Neural progenitor cell (in vitro differentiated cells): ENCODE results near the gene FGF2. TPM values are rescaled to one million over a fixed set of nuclear protein-coding genes. Genes with fewer than 3 reads are reported as not detected.

Source experiments
- DNase-seq: peaks from one replicate; pipeline ENCODE4 v3.0.0-alpha.2; 2016; ENCODE audit warnings: low spot score
- H2AFZ ChIP-seq: fragments of 200-600 bp; sonication (generic); replicated peaks from 2 replicates; pipeline ENCODE4 v1.6.1; 2016; ENCODE audit warnings: antibody characterized with exemption
- H3F3A ChIP-seq: fragments of 200-600 bp; sonication (generic); 2 replicates; pipeline ENCODE4 v1.6.1; 2016; ENCODE audit warnings: antibody characterized with exemption, low read depth
- H3K27ac ChIP-seq: fragments of 200-600 bp; sonication (generic); 2 replicates; pipeline ENCODE4 v1.5.1; 2016; ENCODE audit warnings: mild to moderate bottlenecking
- H3K27me3 ChIP-seq: fragments of 200-600 bp; sonication (generic); 2 replicates; pipeline ENCODE4 v1.6.1; 2016; ENCODE audit warnings: mild to moderate bottlenecking, moderate library complexity
- H3K36me3 ChIP-seq: fragments of 200-600 bp; sonication (generic); 2 replicates; pipeline ENCODE4 v1.5.1; 2016
- H3K4me1 ChIP-seq: fragments of 200-600 bp; sonication (generic); 2 replicates; pipeline ENCODE4 v1.6.1; 2016; ENCODE audit warnings: mixed run types
- H3K4me2 ChIP-seq: fragments of 200-600 bp; sonication (generic); 2 replicates; pipeline ENCODE4 v1.6.1; 2016
- H3K4me3 ChIP-seq: fragments of 200-600 bp; sonication (generic); 2 replicates; pipeline ENCODE4 v1.5.1; 2016
- H3K79me2 ChIP-seq: fragments of 200-600 bp; sonication (generic); 2 replicates; pipeline ENCODE4 v1.6.1; 2016; ENCODE audit warnings: low read depth
- H3K9ac ChIP-seq: fragments of 200-600 bp; sonication (generic); 2 replicates; pipeline ENCODE4 v1.6.1; 2016
- H3K9me3 ChIP-seq: fragments of 200-600 bp; sonication (generic); 2 replicates; pipeline ENCODE4 v1.5.1; 2016; ENCODE audit warnings: low read depth
- H4K20me1 ChIP-seq: fragments of 200-600 bp; sonication (generic); 2 replicates; pipeline ENCODE4 v1.6.1; 2016; ENCODE audit warnings: low read depth
- H3K27ac Mint-ChIP-seq: 3 replicates; pipeline ENCODE4 v1.8.0; 2021; ENCODE audit warnings: mixed read lengths
- H3K27me3 Mint-ChIP-seq: 2 replicates; pipeline ENCODE4 v1.8.0; 2022; ENCODE audit warnings: low read depth, mild to moderate bottlenecking, inconsistent platforms, moderate library complexity, mixed read lengths; ENCODE audit not compliant: insufficient read depth
- H3K36me3 Mint-ChIP-seq: 3 replicates; pipeline ENCODE4 v1.8.0; 2021; ENCODE audit warnings: mixed read lengths
- H3K4me1 Mint-ChIP-seq: 3 replicates; pipeline ENCODE4 v1.8.0; 2021; ENCODE audit warnings: mixed read lengths
- H3K4me3 Mint-ChIP-seq: 3 replicates; pipeline ENCODE4 v1.8.0; 2021; ENCODE audit warnings: mild to moderate bottlenecking, moderate library complexity, mixed read lengths
- H3K9me3 Mint-ChIP-seq: 3 replicates; pipeline ENCODE4 v1.8.0; 2020; ENCODE audit warnings: mixed read lengths
- EZH2 ChIP-seq: fragments of 200-600 bp; sonication (generic); IDR thresholded peaks from 2 replicates; pipeline ENCODE4 v1.6.1; 2017; ENCODE audit warnings: antibody characterized with exemption, mild to moderate bottlenecking, moderate library complexity
- EZH2phosphoT487 ChIP-seq: fragments of 200-600 bp; sonication (generic); IDR thresholded peaks from 2 replicates; pipeline ENCODE4 v1.6.1; 2017; ENCODE audit warnings: antibody characterized with exemption
- total RNA-seq: library from RNA; depleted of rRNA; stranded (reverse); fragments of >200 nt; gene quantifications from 2 replicates; pipeline ENCODE4 v1.2.3, GENCODE V29; 2015; ENCODE audit warnings: low replicate concordance
- TF ChIP-seq, protein P1 (sequence below): fragments of 200-600 bp; sonication (generic); IDR thresholded peaks from 2 replicates; pipeline ENCODE4 v1.5.1; 2017; ENCODE audit warnings: antibody characterized with exemption, mild to moderate bottlenecking

The FGF2 gene
- total RNA-seq, 1 donor from 2014 or later, result 43.8 TPM

DNA sequence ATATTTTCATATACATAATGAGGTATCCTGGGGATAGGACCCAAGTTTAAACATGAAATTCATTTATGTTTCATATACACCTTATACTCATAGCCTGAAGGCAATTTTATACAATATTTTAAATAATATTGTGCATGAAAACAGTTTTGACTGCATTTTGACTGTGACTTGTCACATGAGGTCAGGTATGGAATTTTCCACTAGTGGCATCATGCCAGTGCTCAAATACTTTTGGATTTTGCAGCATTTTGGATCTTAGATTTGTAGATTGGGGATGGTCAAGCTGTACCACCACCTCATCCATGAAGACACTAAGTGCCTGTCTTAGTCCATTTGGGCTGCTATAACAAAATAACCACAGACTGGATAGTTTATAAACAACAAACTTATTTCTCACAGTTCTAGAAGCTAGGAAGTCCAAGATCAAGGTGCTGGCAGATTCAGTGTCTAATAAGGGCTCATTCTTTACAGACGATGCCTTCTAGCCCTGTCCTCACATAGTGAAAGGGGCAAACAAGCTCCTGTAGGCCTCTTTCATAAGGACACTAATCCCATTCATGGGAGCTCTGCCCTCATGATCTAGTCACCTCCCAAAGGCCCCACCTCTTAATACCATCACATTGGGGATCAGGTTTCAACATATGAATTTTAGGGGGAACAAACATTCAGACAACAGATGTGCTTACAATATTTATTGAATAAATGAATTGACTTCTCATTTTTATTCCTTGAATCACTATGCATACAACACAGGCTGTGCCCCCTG lies 86.4 kb downstream of the FGF2 start:
- H3K27me3 Mint-ChIP-seq, result no peaks in the 10 kb centered on the region
- H3F3A ChIP-seq, result no peaks in the 10 kb centered on the region
- no peak for DNase-seq
- H3K36me3 ChIP-seq, result peaks cover 5% of the 10 kb centered on the region
- H3K9me3 ChIP-seq, result no peaks in the 10 kb centered on the region
- H2AFZ ChIP-seq, result no peak overlapping the region
- H3K4me3 ChIP-seq, result no peak overlapping the region
- H3K9me3 Mint-ChIP-seq, result no peaks in the 10 kb centered on the region
- no peak overlapping the region for H3K4me2 ChIP-seq
- H3K4me1 ChIP-seq, result peaks cover 5% of the 10 kb centered on the region
- H3K36me3 Mint-ChIP-seq, result peaks cover 2% of the 10 kb centered on the region
- H3K27me3 ChIP-seq, result no peaks in the 10 kb centered on the region
- H3K4me3 Mint-ChIP-seq, result no peak overlapping the region
- no peak overlapping the region for H3K27ac ChIP-seq
- H3K9ac ChIP-seq, result no peak overlapping the region
- no peaks in the 10 kb centered on the region for H3K79me2 ChIP-seq
- no peaks in the 10 kb centered on the region for H3K4me1 Mint-ChIP-seq
- TF ChIP-seq EZH2 (no peak), EZH2phosphoT487 (no peak)
- TF ChIP-seq, protein P1, sequence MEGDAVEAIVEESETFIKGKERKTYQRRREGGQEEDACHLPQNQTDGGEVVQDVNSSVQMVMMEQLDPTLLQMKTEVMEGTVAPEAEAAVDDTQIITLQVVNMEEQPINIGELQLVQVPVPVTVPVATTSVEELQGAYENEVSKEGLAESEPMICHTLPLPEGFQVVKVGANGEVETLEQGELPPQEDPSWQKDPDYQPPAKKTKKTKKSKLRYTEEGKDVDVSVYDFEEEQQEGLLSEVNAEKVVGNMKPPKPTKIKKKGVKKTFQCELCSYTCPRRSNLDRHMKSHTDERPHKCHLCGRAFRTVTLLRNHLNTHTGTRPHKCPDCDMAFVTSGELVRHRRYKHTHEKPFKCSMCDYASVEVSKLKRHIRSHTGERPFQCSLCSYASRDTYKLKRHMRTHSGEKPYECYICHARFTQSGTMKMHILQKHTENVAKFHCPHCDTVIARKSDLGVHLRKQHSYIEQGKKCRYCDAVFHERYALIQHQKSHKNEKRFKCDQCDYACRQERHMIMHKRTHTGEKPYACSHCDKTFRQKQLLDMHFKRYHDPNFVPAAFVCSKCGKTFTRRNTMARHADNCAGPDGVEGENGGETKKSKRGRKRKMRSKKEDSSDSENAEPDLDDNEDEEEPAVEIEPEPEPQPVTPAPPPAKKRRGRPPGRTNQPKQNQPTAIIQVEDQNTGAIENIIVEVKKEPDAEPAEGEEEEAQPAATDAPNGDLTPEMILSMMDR, result no peak
- H4K20me1 ChIP-seq, result no peaks in the 10 kb centered on the region
- no peak overlapping the region for H3K27ac Mint-ChIP-seq

DNA sequence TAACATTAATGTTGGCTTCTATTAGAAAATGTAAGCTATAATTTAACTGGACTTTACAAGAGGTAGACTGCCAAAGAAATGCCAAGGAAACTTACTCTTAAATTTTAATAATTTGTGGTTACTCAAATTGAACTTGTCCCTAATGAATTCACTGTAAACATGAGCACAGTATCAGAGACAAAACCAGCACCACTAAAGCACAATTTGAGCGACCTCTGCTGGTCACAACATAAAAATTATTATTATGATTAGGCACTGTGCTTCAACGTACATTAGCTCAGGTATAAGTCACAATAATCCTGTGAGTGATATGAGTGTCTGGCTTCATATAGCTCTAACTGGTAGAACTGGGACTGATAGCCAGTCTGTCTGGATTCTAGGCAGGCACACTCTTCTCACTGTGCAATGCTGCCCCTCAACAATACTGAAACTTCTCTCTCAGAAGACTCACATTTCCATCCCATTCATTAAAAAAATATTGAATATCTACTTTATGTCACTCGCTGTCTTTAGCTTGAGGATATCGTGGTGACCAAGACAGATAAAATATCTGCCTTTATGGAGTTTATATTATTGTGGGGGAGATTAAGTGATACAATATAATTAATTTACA lies 87.8 kb downstream of the FGF2 start:
- no peaks in the 10 kb centered on the region for H3K79me2 ChIP-seq
- H3K27me3 Mint-ChIP-seq, result no peaks in the 10 kb centered on the region
- H3K4me2 ChIP-seq, result no peak overlapping the region
- no peak for DNase-seq
- TF ChIP-seq, protein P1, result no peak
- no peak for TF ChIP-seq EZH2phosphoT487
- TF ChIP-seq EZH2, result no peak
- no peak overlapping the region for H3K27ac Mint-ChIP-seq
- no peaks in the 10 kb centered on the region for H3K27me3 ChIP-seq
- no peak overlapping the region for H3K4me3 ChIP-seq
- no peak overlapping the region for H3K4me3 Mint-ChIP-seq
- H3K9me3 Mint-ChIP-seq, result no peaks in the 10 kb centered on the region
- H3K4me1 ChIP-seq, result peaks cover 5% of the 10 kb centered on the region
- no peaks in the 10 kb centered on the region for H3K4me1 Mint-ChIP-seq
- H3K36me3 ChIP-seq, result peaks cover 5% of the 10 kb centered on the region
- H4K20me1 ChIP-seq, result no peaks in the 10 kb centered on the region
- peaks cover 2% of the 10 kb centered on the region for H3K36me3 Mint-ChIP-seq
- no peak overlapping the region for H3K9ac ChIP-seq
- H3K9me3 ChIP-seq, result no peaks in the 10 kb centered on the region
- no peaks in the 10 kb centered on the region for H3F3A ChIP-seq
- no peak overlapping the region for H3K27ac ChIP-seq
- H2AFZ ChIP-seq, result no peak overlapping the region

DNA sequence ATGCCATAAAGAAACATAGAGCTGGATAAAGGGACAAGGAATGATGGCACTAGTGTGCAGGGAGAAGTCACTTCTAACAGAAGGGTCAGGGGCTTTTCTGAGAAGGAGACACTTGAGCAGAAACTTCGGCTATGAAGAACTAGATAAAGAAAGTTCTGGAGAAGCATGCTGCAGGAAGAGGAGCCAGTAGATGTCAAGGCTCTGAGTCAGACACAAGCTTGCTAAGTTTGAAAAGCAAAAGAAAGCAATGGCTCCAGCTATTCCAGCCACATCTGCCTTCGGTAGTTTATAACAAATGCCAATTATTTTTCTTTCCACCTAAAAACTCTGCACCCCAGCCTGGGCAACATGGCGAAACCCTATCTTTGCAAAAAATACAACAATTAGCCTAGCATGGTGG lies 88.3 kb downstream of the FGF2 start:
- TF ChIP-seq, protein P1, result no peak
- no peak for TF ChIP-seq EZH2
- no peak for TF ChIP-seq EZH2phosphoT487
- no peak overlapping the region for H3K4me2 ChIP-seq
- DNase-seq, result no peak
- Mint-ChIP-seq H3K4me1 (no peaks in the 10 kb centered on the region), H3K9me3 (no peaks in the 10 kb centered on the region), H3K27me3 (no peaks in the 10 kb centered on the region), H3K36me3 (peaks cover 2% of the 10 kb centered on the region), H3K27ac (no peak overlapping the region), H3K4me3 (no peak overlapping the region)
- no peaks in the 10 kb centered on the region for H3K79me2 ChIP-seq
- no peak overlapping the region for H3K9ac ChIP-seq
- H3F3A ChIP-seq, result no peaks in the 10 kb centered on the region
- H3K4me3 ChIP-seq, result no peak overlapping the region
- no peaks in the 10 kb centered on the region for H4K20me1 ChIP-seq
- H3K27ac ChIP-seq, result no peak overlapping the region
- H3K4me1 ChIP-seq, result peaks cover 5% of the 10 kb centered on the region
- H2AFZ ChIP-seq, result no peak overlapping the region
- no peaks in the 10 kb centered on the region for H3K9me3 ChIP-seq
- H3K27me3 ChIP-seq, result no peaks in the 10 kb centered on the region
- peaks cover 5% of the 10 kb centered on the region for H3K36me3 ChIP-seq
